GM23248 (cell line): ENCODE results near the gene BICC1.

Source experiments
- EZH2 ChIP-seq: fragments of 200-600 bp; sonication (generic); IDR thresholded peaks from 2 replicates; pipeline ENCODE4 v1.6.1; 2018; ENCODE audit warnings: antibody characterized with exemption, mild to moderate bottlenecking; ENCODE audit not compliant: insufficient read depth, poor library complexity, severe bottlenecking
- EZH2phosphoT487 ChIP-seq: fragments of 200-600 bp; sonication (generic); IDR thresholded peaks from 2 replicates; pipeline ENCODE4 v1.6.1; 2018; ENCODE audit warnings: antibody characterized with exemption, moderate library complexity, mild to moderate bottlenecking, low read depth; ENCODE audit not compliant: insufficient read depth

DNA sequence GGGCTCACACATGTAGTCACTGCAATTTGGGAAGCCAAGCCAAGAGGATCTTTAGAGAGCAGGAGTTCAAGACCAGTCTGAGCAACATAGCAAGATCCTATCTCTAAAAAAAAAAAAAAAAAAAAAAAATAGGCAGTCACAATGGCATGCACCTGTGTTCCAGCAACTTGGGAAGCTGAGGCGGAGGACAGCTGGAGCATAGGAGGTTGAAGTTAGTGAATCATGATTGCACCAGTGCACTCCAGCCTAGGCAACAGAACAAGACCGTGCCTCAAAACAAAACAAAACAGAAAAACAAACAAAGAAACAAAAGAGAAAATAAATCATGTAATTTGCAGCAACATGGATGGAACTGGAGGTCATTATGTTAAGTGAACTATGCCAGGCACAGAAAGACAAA lies 33.6 kb upstream of the BICC1 start:
- TF ChIP-seq EZH2 (no peak), EZH2phosphoT487 (no peak)
